Measurements from ENCODE around the gene MLLT1.

DNA sequence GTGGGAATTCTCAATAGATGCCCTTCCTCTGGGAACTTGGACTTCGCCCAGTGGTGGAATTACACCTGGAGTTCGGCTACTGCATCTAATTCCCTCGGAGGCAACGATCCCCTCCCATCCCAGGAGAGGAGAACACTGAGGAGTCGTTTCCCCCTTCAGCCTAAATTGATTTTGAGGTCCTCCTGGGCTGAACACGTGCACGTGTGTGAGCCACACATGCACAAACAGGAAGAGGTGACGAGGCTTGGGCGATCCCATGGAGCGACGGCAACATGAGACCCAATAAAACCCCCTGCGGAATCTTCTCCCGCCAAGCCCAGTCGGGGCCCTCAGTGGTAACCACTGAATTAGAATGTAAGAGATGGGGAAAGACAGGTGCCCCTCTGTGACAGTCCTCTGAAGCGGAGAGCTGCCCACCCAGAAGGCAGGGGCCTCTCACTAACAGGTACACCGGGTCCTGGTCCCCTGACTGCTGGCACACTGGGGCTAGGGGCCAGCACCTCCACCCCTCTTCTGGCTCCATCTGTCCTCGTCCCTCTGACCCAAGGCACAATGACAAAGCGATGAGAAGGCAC is 4.5 kb downstream of the MLLT1 start:
- TF ChIP-seq POLR2A (IDR thresholded peaks at IDR 0.05; ENCODE audit: low read depth) = no peak
- TF ChIP-seq, protein P1, sequence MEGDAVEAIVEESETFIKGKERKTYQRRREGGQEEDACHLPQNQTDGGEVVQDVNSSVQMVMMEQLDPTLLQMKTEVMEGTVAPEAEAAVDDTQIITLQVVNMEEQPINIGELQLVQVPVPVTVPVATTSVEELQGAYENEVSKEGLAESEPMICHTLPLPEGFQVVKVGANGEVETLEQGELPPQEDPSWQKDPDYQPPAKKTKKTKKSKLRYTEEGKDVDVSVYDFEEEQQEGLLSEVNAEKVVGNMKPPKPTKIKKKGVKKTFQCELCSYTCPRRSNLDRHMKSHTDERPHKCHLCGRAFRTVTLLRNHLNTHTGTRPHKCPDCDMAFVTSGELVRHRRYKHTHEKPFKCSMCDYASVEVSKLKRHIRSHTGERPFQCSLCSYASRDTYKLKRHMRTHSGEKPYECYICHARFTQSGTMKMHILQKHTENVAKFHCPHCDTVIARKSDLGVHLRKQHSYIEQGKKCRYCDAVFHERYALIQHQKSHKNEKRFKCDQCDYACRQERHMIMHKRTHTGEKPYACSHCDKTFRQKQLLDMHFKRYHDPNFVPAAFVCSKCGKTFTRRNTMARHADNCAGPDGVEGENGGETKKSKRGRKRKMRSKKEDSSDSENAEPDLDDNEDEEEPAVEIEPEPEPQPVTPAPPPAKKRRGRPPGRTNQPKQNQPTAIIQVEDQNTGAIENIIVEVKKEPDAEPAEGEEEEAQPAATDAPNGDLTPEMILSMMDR (IDR thresholded peaks at IDR 0.05) = no peak
